Coronary artery (tissue), 2 donors: ENCODE results near the gene CILP2.

Experiments
- DNase-seq: peaks from one replicate; pipeline ENCODE4 v3.0.0-alpha.2; 2017; ENCODE audit warnings: low spot score
- H3K27ac ChIP-seq, 2 donors: fragments of 200-600 bp; sonication (generic); one replicate each; pipeline ENCODE4 v1.5.1; 2016 to 2019
- H3K4me3 ChIP-seq: fragments of 200-600 bp; sonication (generic); 2 replicates; pipeline ENCODE4 v1.5.1; 2016; ENCODE audit warnings: mild to moderate bottlenecking, moderate library complexity
- TF ChIP-seq, protein P1 (sequence below): fragments of 200-600 bp; sonication (generic); IDR thresholded peaks from one replicate; pipeline ENCODE4 v1.5.1; 2019; ENCODE audit warnings: antibody characterized with exemption

Gene CILP2

DNA sequence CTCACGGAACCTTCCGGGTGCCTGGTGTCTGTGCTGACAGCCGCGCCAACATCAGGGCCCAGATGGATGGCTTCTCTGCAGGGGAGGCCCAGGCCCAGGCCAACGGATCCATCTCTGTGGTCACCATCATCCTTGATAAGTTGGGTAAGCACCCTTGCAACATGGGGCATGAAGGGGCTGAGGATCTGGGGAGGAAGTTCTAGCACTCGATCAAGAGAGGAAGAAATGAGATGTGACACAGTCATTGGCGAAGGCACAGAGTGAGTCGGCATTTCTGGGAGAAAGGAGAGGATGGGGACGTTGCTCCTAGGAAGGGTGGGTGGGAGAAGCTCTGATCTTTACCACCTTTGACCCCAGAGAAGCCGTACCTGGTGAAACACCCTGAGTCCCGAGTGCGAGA, 4.4 kb downstream of the CILP2 start:
- TF ChIP-seq, protein P1, sequence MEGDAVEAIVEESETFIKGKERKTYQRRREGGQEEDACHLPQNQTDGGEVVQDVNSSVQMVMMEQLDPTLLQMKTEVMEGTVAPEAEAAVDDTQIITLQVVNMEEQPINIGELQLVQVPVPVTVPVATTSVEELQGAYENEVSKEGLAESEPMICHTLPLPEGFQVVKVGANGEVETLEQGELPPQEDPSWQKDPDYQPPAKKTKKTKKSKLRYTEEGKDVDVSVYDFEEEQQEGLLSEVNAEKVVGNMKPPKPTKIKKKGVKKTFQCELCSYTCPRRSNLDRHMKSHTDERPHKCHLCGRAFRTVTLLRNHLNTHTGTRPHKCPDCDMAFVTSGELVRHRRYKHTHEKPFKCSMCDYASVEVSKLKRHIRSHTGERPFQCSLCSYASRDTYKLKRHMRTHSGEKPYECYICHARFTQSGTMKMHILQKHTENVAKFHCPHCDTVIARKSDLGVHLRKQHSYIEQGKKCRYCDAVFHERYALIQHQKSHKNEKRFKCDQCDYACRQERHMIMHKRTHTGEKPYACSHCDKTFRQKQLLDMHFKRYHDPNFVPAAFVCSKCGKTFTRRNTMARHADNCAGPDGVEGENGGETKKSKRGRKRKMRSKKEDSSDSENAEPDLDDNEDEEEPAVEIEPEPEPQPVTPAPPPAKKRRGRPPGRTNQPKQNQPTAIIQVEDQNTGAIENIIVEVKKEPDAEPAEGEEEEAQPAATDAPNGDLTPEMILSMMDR: no peak
- no peak for DNase-seq
- Histone ChIP-seq H3K27ac (no peak overlapping the region), H3K4me3 (no peak overlapping the region)

DNA sequence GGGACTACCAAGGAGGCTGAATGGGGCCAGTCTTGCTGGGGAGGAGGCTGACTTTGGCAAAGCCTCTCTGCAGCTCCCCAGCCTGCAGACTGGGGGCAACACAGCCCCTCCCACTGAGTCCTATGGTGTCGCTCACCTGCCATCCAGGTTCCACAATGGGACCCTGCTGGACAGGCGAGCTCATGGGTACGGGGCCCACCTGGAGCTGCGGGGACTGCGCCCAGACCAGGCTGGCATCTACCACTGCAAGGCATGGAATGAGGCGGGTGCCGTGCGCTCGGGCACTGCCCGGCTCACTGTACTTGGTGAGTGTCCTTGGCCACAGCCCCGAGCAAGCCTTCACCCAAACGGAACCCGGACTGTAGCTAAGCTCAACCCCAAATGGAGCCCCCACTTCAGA, 5.0 kb downstream of the CILP2 start:
- no peak overlapping the region for H3K27ac ChIP-seq
- TF ChIP-seq, protein P1: no peak
- no peak for DNase-seq
- H3K4me3 ChIP-seq: no peak overlapping the region

DNA sequence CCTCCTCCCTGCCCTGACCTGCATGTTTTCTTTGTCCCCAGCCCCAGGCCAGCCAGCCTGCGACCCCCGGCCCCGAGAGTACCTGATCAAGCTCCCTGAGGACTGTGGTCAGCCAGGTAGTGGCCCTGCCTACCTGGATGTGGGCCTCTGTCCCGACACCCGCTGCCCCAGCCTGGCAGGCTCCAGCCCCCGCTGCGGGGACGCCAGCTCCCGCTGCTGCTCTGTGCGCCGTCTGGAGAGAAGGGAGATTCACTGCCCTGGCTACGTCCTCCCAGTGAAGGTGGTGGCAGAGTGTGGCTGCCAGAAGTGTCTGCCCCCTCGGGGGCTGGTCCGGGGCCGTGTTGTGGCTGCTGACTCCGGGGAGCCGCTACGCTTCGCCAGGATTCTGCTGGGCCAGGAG, 5.6 kb downstream of the CILP2 start:
- Histone ChIP-seq H3K27ac (no peak overlapping the region), H3K4me3 (no peak overlapping the region)
- TF ChIP-seq, protein P1: no peak
- no peak for DNase-seq

DNA sequence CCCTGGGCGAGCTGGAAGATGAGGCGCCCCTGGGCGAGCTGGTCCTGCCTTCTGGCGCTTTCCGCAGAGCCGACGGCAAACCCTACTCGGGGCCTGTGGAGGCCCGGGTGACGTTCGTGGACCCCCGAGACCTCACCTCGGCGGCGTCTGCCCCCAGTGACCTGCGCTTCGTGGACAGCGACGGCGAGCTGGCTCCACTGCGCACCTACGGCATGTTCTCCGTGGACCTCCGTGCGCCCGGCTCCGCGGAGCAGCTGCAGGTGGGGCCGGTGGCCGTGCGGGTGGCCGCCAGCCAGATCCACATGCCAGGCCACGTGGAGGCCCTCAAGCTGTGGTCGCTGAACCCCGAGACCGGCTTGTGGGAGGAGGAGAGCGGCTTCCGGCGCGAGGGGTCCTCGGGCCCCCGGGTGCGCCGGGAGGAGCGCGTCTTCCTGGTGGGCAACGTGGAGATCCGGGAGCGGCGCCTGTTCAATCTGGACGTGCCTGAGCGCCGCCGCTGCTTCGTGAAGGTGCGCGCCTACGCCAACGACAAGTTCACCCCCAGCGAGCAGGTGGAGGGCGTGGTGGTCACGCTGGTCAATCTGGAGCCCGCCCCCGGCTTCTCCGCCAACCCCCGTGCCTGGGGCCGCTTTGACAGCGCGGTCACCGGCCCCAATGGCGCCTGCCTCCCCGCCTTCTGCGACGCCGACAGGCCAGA, 6.3 kb downstream of the CILP2 start:
- DNase-seq: no peak
- Histone ChIP-seq H3K27ac (no peak overlapping the region), H3K4me3 (no peak overlapping the region)
- TF ChIP-seq, protein P1: no peak

DNA sequence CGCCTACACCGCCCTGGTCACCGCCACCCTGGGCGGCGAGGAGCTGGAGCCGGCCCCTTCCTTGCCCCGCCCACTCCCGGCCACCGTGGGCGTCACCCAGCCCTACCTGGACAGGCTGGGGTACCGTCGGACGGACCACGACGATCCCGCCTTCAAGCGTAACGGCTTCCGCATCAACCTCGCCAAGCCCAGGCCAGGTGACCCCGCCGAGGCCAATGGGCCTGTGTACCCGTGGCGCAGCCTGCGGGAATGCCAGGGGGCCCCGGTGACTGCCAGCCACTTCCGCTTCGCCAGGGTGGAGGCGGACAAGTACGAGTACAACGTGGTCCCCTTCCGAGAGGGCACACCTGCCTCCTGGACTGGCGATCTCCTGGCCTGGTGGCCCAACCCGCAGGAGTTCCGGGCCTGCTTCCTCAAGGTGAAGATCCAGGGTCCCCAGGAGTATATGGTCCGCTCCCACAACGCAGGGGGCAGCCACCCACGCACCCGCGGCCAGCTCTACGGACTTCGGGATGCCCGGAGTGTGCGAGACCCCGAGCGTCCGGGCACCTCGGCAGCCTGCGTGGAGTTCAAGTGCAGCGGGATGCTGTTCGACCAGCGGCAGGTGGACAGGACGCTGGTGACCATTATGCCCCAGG, 7.0 kb downstream of the CILP2 start:
- Histone ChIP-seq H3K27ac (no peak overlapping the region), H3K4me3 (no peak overlapping the region)
- DNase-seq: no peak
- TF ChIP-seq, protein P1: no peak

DNA sequence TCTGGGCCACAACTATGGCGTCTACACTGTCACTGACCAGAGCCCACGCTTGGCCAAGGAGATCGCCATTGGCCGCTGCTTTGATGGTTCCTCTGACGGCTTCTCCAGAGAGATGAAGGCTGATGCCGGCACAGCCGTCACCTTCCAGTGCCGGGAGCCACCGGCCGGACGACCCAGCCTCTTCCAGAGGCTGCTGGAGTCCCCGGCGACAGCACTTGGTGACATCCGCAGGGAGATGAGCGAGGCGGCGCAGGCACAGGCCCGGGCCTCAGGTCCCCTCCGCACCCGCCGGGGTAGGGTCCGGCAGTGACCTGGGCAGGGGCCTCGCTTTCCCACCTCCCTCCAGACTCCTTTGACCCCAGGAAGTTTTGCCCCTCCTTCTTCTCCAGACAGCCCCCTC, 7.6 kb downstream of the CILP2 start:
- no peak overlapping the region for H3K4me3 ChIP-seq
- DNase-seq: no peak
- no peak overlapping the region for H3K27ac ChIP-seq
- TF ChIP-seq, protein P1: no peak

DNA sequence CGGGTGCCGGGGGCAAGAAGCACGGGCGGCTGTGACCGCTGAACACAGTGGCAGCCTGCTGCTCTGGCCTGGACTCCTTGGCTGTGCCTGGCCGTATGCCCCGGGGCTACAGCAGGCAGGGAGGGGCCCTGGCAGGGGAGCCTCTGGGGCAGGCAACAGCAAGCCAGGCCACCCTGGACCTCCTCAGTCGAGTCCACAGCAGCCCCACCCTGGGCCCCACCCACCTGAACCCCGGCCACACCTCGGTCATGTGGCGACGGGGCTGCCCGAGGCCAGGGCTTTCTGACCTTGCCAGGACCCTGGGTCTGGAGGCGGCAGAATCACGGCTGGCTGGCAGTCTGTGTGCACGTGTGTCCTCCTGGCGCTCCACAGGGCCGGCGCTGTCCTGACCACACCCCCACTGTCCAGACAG, 8.7 kb downstream of the CILP2 start:
- Histone ChIP-seq H3K4me3 (no peak overlapping the region), H3K27ac (no peak overlapping the region)
- DNase-seq: no peak
- TF ChIP-seq, protein P1: no peak
